HEK293 (cell line): ENCODE measurements around the gene BRCA1.
A peak's percentile ranks its signal among the peaks of the same experiment; 100 is the strongest.

ENCODE experiments used
- CTCF ChIA-PET: fragments of 350-600 bp; formaldehyde crosslinking; extraction: SDS; loops from one replicate; lab custom pipeline; 2021; ENCODE audit warnings: antibody characterized with exemption; lab: Yijun Ruan, JAX
- POLR2A ChIA-PET: fragments of 300-600 bp; formaldehyde crosslinking; extraction: SDS; loops from one replicate; lab custom pipeline; 2020; ENCODE audit warnings: antibody characterized with exemption, inconsistent platforms; lab: Yijun Ruan, JAX
- H3K27ac ChIP-seq: fragments of 200-500 bp; sonication (Bioruptor generic); 2 replicates; pipeline ENCODE4 v1.5.1; 2014; ENCODE audit warnings: low read depth, low read length, control low read depth, inconsistent platforms; ENCODE audit errors: extremely low read depth
- H3K36me3 ChIP-seq, 2 experiments: fragments of 200-500 bp in 1 of 2; sonication (Bioruptor generic) in 1 of 2; 1 replicate in 1 of 2; 2 replicates in 1 of 2; pipeline ENCODE4 v1.5.1; 2014 to 2017; ENCODE audit warnings: inconsistent platforms in 2 of 2, low read length in 2 of 2; ENCODE audit not compliant: control insufficient read depth in 2 of 2, insufficient read depth in 1 of 2
- H3K4me1 ChIP-seq: fragments of 200-500 bp; sonication (Bioruptor generic); 2 replicates; pipeline ENCODE4 v1.5.1; 2014; ENCODE audit warnings: mild to moderate bottlenecking, low read length, inconsistent platforms; ENCODE audit not compliant: control insufficient read depth, insufficient read depth
- H3K4me3 ChIP-seq: 2 replicates; pipeline ENCODE4 v1.5.1; 2011; ENCODE audit warnings: low read depth, mild to moderate bottlenecking, control low read depth, low read length, moderate library complexity
- H3K9me3 ChIP-seq: fragments of 200-500 bp; sonication (Bioruptor generic); 2 replicates; pipeline ENCODE4 v1.5.1; 2014; ENCODE audit warnings: low read depth, low read length, inconsistent platforms; ENCODE audit not compliant: control insufficient read depth, insufficient read depth
- BCL11A ChIP-seq: fragments of 450-650 bp; formaldehyde crosslinking; IDR thresholded peaks from 2 replicates; pipeline ENCODE4 v1.5.1; 2016; ENCODE audit warnings: low read depth, missing biosample characterization, missing genetic modification characterization
- GLIS1 ChIP-seq: fragments of 450-650 bp; formaldehyde crosslinking; IDR thresholded peaks from 2 replicates; pipeline ENCODE4 v1.5.1; 2016; ENCODE audit warnings: missing biosample characterization, missing genetic modification characterization
- KLF16 ChIP-seq: fragments of 450-650 bp; formaldehyde crosslinking; IDR thresholded peaks from 2 replicates; pipeline ENCODE4 v1.5.1; 2017; ENCODE audit warnings: missing biosample characterization, missing genetic modification characterization
- KLF17 ChIP-seq: fragments of 450-650 bp; formaldehyde crosslinking; IDR thresholded peaks from 2 replicates; pipeline ENCODE4 v1.5.1; 2016; ENCODE audit warnings: missing biosample characterization, missing genetic modification characterization
- KLF9 ChIP-seq: fragments of 450-650 bp; formaldehyde crosslinking; IDR thresholded peaks from 2 replicates; pipeline ENCODE4 v1.5.1; 2016; ENCODE audit warnings: missing biosample characterization, missing genetic modification characterization, low read depth
- SCRT1 ChIP-seq: fragments of 450-650 bp; formaldehyde crosslinking; IDR thresholded peaks from 2 replicates; pipeline ENCODE4 v1.5.1; 2016; ENCODE audit warnings: missing biosample characterization, missing genetic modification characterization, borderline replicate concordance
- TSHZ1 ChIP-seq: fragments of 450-650 bp; formaldehyde crosslinking; IDR thresholded peaks from 2 replicates; pipeline ENCODE4 v1.5.1; 2016; ENCODE audit warnings: missing biosample characterization, missing genetic modification characterization, borderline replicate concordance
- ZBTB49 ChIP-seq: fragments of 450-650 bp; formaldehyde crosslinking; IDR thresholded peaks from 2 replicates; pipeline ENCODE4 v1.5.1; 2016; ENCODE audit warnings: missing biosample characterization, missing genetic modification characterization, low read depth
- ZNF121 ChIP-seq: fragments of 450-650 bp; formaldehyde crosslinking; IDR thresholded peaks from 2 replicates; pipeline ENCODE4 v1.5.1; 2016; ENCODE audit warnings: missing biosample characterization, missing genetic modification characterization
- ZNF211 ChIP-seq: fragments of 450-650 bp; formaldehyde crosslinking; IDR thresholded peaks from 2 replicates; pipeline ENCODE4 v1.5.1; 2016; ENCODE audit warnings: low read depth, missing biosample characterization, missing genetic modification characterization
- ZNF280C ChIP-seq: fragments of 450-650 bp; formaldehyde crosslinking; IDR thresholded peaks from 2 replicates; pipeline ENCODE4 v1.5.1; 2016; ENCODE audit warnings: missing biosample characterization, missing genetic modification characterization
- ZNF292 ChIP-seq: fragments of 450-650 bp; formaldehyde crosslinking; IDR thresholded peaks from 2 replicates; pipeline ENCODE4 v1.5.1; 2016; ENCODE audit warnings: low read depth, missing biosample characterization, missing genetic modification characterization, borderline replicate concordance
- ZNF580 ChIP-seq: fragments of 450-650 bp; formaldehyde crosslinking; IDR thresholded peaks from 2 replicates; pipeline ENCODE4 v1.5.1; 2016; ENCODE audit warnings: missing biosample characterization, missing genetic modification characterization
- ZNF639 ChIP-seq: fragments of 450-650 bp; formaldehyde crosslinking; IDR thresholded peaks from 2 replicates; pipeline ENCODE4 v1.5.1; 2016; ENCODE audit warnings: missing biosample characterization, missing genetic modification characterization
- ZNF645 ChIP-seq: fragments of 450-650 bp; formaldehyde crosslinking; IDR thresholded peaks from 2 replicates; pipeline ENCODE4; 2016; ENCODE audit warnings: missing biosample characterization, missing genetic modification characterization
- ZSCAN4 ChIP-seq: fragments of 450-650 bp; formaldehyde crosslinking; IDR thresholded peaks from 2 replicates; pipeline ENCODE4 v1.5.1; 2017; ENCODE audit warnings: missing biosample characterization, missing genetic modification characterization

The BRCA1 gene

GRCh38 chr17:43024407-43025289 lies 100.5 kb downstream of the BRCA1 start, which contains the start of gene RND2:
Gene RND2 (plus strand): TSS chr17:43025231. CDS start chr17:43025348, 117 bp downstream.
- Histone ChIP-seq H3K36me3 (peaks cover 0 to 16% of the 10 kb centered on the region in 2 experiments; a peak in 1 of 3 replicates), H3K9me3 (no peaks in the 10 kb centered on the region), H3K27ac (peak within 1 kb of the TSS; percentile 62), H3K4me3 (peak within 1 kb of the TSS; percentile 52), H3K4me1 (peaks cover 2% of the 10 kb centered on the region)
- POLR2A ChIA-PET = interaction anchor here (0.7 to 1.4 kb wide), 14 partner anchors 9 to 374 kb away, joined by 3 to 23 read pairs (median 4); partner anchors contain the start of genes ARL4D, IFI35 and RPL27
- CTCF ChIA-PET = interaction anchor here (0.6 to 1.7 kb wide), 17 partner anchors 10 to 459 kb away, joined by 3 to 8 read pairs (median 4); partner anchors contain the start of genes DHX8 and IFI35
- TF ChIP-seq ZSCAN4 = no peak
- no peak for TF ChIP-seq ZNF645 (tag by site-specific recombination)
- TF ChIP-seq KLF17 (tag by site-specific recombination) = peak; percentile 95
- no peak for TF ChIP-seq ZNF639 (tag by site-specific recombination)
- no peak for TF ChIP-seq ZNF121 (tag by site-specific recombination)
- no peak for TF ChIP-seq TSHZ1 (tag by site-specific recombination)
- no peak for TF ChIP-seq ZBTB49
- TF ChIP-seq ZNF580 (tag by site-specific recombination) = peak; percentile 67; the same call in 1 of the 2 replicates
- peak; percentile 99 for TF ChIP-seq GLIS1
- peak; percentile 91 for TF ChIP-seq KLF9 (tag by site-specific recombination)
- no peak for TF ChIP-seq SCRT1 (tag by site-specific recombination)
- TF ChIP-seq ZNF292 = no peak
- TF ChIP-seq BCL11A (tag by site-specific recombination) = peak; percentile 70; the same call in 1 of the 2 replicates
- TF ChIP-seq KLF16 (tag by site-specific recombination) = 0 out of 2 replicates have a peak, but pooled peaks have one; percentile 46
- TF ChIP-seq ZNF211 (tag by site-specific recombination) = no peak
- TF ChIP-seq ZNF280C (tag by site-specific recombination) = no peak
